GM11168 (cell line): ENCODE results near the gene TBC1D22A.

Experiments
- in situ Hi-C: fragments of 300-500 bp; cut with MboI; formaldehyde crosslinking; loops from one replicate; pipeline ENCODE4 v1.12.0; 2022; ENCODE audit warnings: low sequenced_read_pairs; ENCODE audit not compliant: unreplicated experiment

Gene TBC1D22A

DNA sequence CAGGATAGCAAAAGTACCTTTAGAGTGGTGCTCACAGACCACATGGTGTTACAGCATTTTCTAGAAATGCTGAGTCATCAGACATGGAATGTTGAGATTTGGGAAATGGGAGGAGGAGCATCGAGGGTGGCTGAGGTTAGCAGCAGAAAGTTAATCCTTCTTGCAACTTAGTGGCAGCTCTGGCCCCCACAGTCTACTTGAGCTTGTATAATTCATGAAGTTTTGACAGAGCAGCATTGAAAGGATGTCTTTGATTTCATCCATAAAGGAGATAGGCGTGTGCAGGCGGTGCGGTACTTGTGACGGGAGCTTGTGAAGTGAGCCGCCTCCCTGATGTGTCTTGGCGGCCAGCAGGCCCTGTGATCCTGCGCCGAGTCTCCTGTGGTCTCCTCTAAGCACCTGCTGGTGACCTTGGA lies 330.5 kb downstream of the TBC1D22A start:
- in situ Hi-C loops = no loop called here

GRCh38 chr22:47093720-47094119 lies 331.3 kb downstream of the TBC1D22A start:
- in situ Hi-C loops = no loop called here

DNA sequence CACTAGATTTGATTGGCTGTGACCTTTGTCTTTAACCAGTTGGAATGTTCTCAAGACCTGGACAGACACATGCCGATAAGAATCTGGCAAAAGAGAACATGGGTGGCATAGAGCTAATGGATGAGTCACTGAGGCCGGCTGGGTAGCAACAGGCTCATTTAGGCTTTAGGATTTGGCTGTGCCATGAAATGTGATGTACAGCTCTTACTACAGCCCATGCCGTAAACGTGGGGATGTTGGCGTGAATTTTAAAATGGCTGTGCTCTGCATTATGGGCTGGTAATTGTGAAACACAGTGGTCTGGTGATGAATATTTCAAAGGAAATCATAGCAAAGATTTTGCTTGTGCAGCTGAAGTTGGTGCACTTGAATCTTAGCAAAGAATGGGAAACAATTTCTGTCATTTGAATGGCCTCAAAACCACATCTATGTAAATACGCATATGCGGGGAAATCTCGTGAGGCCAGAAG lies 332.4 kb downstream of the TBC1D22A start:
- in situ Hi-C loops = no loop called here

DNA sequence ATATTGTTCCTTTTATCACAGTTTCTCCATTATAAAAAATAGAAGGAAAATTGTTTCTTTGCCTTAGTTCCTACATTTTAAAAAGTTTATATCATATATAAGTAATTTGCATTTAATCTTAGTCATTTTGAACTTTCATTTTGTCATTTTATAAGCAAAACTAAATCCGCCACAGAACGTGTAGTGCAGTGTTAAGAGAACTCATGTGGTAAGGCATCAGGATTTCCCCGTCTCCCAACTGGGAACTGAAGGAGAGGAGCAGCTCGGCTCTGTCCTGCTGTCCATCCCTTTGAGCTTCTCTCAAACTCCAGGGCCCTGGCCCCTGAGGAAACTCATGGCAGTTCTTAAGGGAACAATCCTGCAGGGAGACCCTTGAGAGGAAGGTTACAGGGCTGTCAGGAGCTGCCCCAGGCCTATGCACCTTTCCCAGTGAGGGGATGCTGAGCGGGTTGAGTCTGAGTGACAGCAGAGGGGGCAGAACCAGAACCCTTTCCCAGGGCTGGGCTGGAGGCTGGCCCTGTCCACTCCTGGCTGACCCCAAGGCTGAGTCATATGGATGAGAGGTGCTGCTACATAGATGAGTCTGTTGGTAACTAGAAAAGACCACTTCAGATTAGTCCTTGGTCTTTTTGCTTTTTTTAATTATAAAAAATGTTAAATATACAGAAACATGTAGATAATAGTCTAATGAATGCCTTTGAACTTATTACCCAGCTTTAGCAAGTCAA lies 333.1 kb downstream of the TBC1D22A start:
- in situ Hi-C loops = no loop called here

DNA sequence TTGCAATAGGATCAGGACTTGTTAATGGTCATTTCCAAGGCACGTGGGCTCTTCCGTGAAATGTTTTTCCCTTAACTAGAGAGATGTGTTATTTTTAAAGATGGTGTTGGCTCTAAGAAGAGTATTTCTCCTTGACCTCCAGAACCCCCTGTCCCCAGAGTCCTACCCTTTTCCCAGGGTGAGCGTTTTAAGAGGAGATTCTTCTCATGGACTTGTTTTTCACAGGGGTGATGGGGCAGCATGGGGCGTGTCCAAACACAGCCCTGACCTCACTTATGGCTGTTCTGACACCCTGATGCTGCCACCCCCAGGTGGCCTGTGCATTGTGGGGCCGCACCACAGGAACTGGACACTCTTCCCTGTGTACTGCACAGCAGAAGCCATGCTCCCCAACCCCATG lies 335.7 kb downstream of the TBC1D22A start:
- in situ Hi-C loops = no loop called here

DNA sequence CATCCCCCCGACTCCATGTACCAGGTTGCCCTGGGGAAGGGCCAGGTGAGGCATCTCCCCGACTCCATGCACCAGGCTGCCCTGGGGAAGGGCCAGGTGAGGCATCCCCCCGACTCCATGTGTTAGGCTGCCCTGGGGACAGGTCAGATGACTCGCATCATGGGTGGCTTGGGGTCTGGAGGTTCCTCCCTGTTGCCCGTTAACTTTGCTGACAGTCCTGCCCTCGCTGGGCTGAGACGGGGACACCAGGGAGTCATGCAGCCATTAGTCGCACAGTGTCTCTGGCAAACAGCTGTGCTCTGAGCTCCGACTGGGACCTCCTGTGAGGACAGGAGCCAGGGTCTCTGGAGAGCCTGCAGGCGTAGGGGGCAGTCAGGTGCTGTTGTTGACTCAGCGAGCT lies 336.1 kb downstream of the TBC1D22A start:
- in situ Hi-C loops = no loop called here

GRCh38 chr22:47100019-47100418 lies 337.6 kb downstream of the TBC1D22A start:
- in situ Hi-C loops = no loop called here

GRCh38 chr22:47100646-47101200 lies 338.3 kb downstream of the TBC1D22A start:
- in situ Hi-C loops = no loop called here

DNA sequence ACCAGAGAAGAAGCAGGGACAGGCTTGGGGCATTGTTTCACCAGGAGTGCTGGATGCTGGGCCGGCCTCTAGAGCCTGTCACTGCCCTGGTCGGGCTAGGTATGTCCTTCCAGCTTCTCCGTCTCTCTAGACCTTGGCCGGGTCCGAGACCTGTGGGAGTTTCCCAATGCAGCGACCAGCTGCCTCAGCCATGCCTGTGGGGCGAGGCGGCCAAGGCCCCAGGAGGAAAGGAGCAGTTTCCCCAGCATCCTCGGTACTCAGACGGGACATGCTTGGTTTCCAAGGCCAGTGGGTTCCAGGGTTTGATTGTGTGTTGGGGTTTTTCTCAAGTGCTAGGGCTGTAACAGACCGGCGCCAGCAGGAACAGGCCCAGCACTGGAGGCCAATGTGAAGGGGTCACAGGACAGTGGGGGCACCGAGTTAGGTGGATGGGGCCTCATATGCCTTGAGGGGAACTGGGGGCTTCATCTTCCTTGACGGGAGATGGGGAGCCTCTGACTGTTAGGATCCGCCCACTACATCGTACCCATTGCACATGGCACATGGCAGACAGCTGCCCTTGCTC lies 339.0 kb downstream of the TBC1D22A start:
- in situ Hi-C loops = no loop called here

- in situ Hi-C loops = no loop called here
Measured at GRCh38 chr22:47102081-47102480, 339.6 kb downstream of the TBC1D22A start.

DNA sequence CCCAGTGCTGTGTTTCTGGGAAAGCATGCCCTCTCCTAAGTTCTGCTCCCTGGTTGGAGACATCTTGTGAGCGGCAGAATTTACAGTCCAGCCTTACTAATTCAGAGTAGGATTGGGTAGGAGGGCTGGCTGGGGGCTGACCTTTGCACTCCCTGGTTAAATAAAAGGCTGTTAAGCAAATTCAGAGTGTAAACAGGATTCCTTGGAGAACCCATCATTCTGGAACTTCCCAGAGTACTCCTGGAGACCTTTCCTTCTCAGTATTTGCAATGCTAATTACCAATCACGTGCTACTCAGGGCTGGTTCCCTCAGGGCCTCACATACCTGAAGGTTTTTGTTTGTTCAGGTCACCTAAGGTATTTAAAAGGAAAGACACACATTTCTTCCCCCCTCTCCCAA lies 340.2 kb downstream of the TBC1D22A start:
- in situ Hi-C loops = no loop called here

DNA sequence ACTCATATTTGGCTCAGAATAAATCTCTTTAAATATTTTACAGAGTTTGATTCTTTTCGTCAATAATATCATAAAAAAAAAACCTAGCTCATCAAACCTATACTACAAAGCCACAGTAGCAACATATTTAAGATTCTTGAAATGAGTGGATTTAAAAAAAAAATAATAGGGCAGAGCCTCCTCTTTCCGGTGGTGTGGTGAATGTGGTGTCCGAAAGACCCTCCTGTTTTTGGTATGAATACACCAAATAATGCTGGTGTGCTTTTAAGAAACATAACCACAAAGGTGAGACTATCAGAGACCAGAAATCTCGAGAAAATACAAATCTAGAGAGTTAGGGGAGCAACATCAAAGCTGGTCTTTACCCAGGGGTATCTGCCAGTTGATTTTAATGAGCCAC lies 342.6 kb downstream of the TBC1D22A start:
- in situ Hi-C loops = no loop called here

- in situ Hi-C loops = no loop called here
Measured at GRCh38 chr22:47106806-47107205, 344.4 kb downstream of the TBC1D22A start.

DNA sequence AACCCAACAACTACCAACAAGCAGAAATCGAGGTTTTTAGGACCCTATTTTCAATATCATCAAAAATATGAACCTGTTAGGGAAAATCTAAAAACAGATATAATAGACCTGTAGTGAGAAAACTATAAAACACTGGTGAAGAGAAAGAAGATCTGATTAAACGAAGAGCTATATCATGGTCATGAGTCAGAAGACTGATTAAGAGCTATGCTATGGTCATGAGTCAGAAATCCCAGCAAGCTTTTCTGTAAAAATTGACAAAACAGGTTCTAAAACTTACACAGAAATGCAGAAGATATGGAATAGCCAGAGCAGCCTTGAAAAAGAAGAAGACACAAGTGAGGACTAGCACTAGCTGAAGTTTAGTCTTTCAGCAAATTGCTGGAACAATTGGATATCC lies 345.0 kb downstream of the TBC1D22A start:
- in situ Hi-C loops = no loop called here

DNA sequence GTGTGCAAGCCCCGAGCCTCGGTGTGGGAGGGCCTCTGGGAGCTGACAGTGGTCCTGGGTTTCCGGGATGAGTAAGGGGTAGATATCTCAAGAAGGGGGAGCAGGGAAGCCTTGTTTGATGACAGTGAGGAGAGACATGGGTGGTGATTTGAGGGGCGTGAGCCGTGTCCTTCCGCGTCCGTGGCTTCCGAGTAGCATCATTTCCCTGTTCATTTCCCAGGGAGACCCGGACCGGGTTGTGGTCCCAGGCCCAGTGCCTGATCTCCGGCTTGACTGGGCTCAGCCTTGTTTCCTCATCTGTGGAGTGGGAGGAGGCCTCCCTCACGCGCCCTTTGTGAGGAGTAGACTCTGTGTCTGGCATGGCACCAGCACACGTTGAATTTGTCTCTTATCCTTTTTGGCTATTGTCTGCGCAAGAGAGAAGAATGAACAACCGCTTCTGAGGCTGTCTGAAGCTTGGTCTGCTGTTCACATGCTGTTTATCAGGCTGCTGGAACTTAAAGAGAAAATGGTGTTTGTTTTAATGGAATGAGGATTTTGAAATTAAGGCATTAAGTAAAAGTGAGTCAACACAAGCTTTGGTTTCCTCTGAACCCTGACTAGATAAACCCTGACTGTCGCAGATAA lies 348.5 kb downstream of the TBC1D22A start:
- in situ Hi-C loops = no loop called here

GRCh38 chr22:47111626-47112581 lies 349.5 kb downstream of the TBC1D22A start:
- in situ Hi-C loops = no loop called here

DNA sequence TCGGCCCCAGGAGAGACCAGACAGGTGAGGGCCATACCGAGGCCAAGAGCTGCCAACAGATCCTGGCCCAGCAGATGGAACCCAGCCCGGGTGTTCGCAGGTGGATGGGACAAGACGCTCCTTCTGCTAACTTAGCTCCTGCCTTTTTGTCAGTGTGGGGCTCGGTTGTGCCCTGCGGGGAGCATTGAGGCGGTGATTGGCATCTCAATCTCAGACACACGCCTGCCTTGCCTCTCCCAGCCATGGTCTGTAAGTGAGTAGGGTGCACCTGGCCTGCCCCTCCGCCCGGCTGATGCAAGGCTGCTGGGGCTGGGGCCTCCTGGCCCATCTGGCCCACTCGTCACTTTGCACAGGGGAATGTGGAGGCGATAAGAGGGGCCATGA lies 350.1 kb downstream of the TBC1D22A start:
- in situ Hi-C loops = no loop called here

- in situ Hi-C loops = no loop called here
Measured at GRCh38 chr22:47112994-47113852, 350.8 kb downstream of the TBC1D22A start.

GRCh38 chr22:47113853-47114415 lies 351.5 kb downstream of the TBC1D22A start:
- in situ Hi-C loops = no loop called here
